ENCODE results near the gene TJP2. TPM values are rescaled to one million over a fixed set of nuclear protein-coding genes. Genes with fewer than 3 reads are reported as not detected.

TJP2 gene
- total and polyA plus RNA-seq, 2 of the 4 experiments (the other 2 are of a cell fraction), result 38.3 to 49.3 TPM

DNA sequence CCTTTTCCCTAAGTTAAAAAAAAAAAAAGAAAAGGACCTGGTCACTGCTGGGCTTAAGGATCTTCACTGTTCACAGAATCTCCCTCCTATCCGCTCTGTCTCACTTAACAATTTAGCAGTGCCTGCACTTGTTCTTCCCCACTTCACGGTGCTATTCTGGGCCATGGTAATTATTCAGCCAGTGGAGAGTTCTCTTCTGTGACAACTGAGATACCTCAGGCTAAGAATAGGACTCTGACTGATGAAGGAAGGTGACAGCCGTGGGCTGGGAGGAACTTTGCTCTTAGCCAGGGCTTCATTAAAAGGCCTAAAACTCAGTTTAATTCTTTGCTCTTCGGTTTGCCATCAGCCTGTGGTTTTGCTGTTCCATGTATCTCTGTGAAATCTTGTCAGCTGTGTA lies 99.1 kb downstream of the TJP2 start:
- in situ Hi-C loops (cut with MboI; ENCODE audit: low sequenced_read_pairs) (loop anchor here (25.0 kb wide), 1 partner anchor 89 kb away; no protein-coding TSS in a partner anchor), dilution Hi-C loops (cut with HindIII; ENCODE audit: low sequenced_read_pairs, unreplicated experiment) (no loop called here), intact Hi-C loops (cut with micrococcal nuclease) (no loop called here)
- Histone ChIP-seq H2BK15ac (ENCODE audit: low read depth, low read length) (no peak overlapping the region), H4K91ac (ENCODE audit: insufficient read depth, low read depth, low read length) (no peak overlapping the region), H3K27me3 (ENCODE audit: control insufficient read depth, insufficient read depth, low read length) (no peaks in the 10 kb centered on the region), H3K9ac (ENCODE audit: low read depth, low read length) (no peak overlapping the region), H2BK20ac (ENCODE audit: low read depth, low read length) (no peak overlapping the region), H3K9me3 (ENCODE audit: control insufficient read depth, insufficient read depth, low read length) (no peaks in the 10 kb centered on the region), H3K4me2 (ENCODE audit: low read depth, low read length) (no peak overlapping the region), H3K18ac (ENCODE audit: low read depth, low read length) (no peak overlapping the region), H3K14ac (replicated peaks; ENCODE audit: low read depth, low read length) (no peak overlapping the region), H3K4ac (ENCODE audit: low read depth, low read length) (no peak overlapping the region), H3K27ac (ENCODE audit: insufficient read depth, low read length) (no peak overlapping the region), H2AK5ac (ENCODE audit: low read depth, low read length) (no peak overlapping the region), H3K4me1 (ENCODE audit: control insufficient read depth, insufficient read depth, low read length) (no peaks in the 10 kb centered on the region), H2BK120ac (ENCODE audit: low read depth, low read length) (no peak overlapping the region), H4K8ac (ENCODE audit: low read depth in 2 of 2, low read length in 2 of 2) (no peak overlapping the region), H3K9me1 (ENCODE audit: insufficient read depth, low read length) (no peaks in the 10 kb centered on the region; the same call in 1 of the 2 replicates), H3K23ac (ENCODE audit: low read depth, low read length) (no peak overlapping the region), H3K56ac (ENCODE audit: extremely low read depth, insufficient read depth, low read length) (no peak overlapping the region), H3K79me1 (ENCODE audit: low read depth in 1 of 2, low read length in 2 of 2) (no peaks in the 10 kb centered on the region), H2AFZ (replicated peaks; ENCODE audit: low read length, poor library complexity) (no peak overlapping the region), H4K5ac (ENCODE audit: low read depth, low read length) (no peak overlapping the region), H2BK5ac (ENCODE audit: low read depth, low read length, poor library complexity, severe bottlenecking) (no peak overlapping the region), H3K36me3 (ENCODE audit: control insufficient read depth, insufficient read depth, low read length) (no peaks in the 10 kb centered on the region), H4K20me1 (ENCODE audit: insufficient read depth, low read length) (no peaks in the 10 kb centered on the region), H2AK9ac (replicated peaks; ENCODE audit: low read depth, low read length, poor library complexity) (no peak overlapping the region), H3K4me3 (ENCODE audit: insufficient read depth, low read depth, low read length) (no peak overlapping the region)
- POLR2A ChIA-PET (ENCODE audit: unreplicated experiment), result no interaction called here
- TF ChIP-seq CHD1 (IDR thresholded peaks at IDR 0.05; ENCODE audit: low read depth, low read length) (no peak), MXI1 (IDR thresholded peaks at IDR 0.05; ENCODE audit: borderline replicate concordance, low read depth, low read length) (no peak), RCOR1 (IDR thresholded peaks at IDR 0.05; ENCODE audit: insufficient replicate concordance, low read length) (no peak), BHLHE40 (IDR thresholded peaks at IDR 0.05; ENCODE audit: low read depth, low read length) (no peak), NFE2L2 (IDR thresholded peaks at IDR 0.05; ENCODE audit: low read depth, low read length) (no peak), CEBPB (IDR thresholded peaks at IDR 0.05; ENCODE audit: low read depth, low read length) (no peak), POLR2A (IDR thresholded peaks at IDR 0.05; ENCODE audit: low read depth, low read length) (no peak), MAFK (IDR thresholded peaks at IDR 0.05; ENCODE audit: low read depth, low read length) (no peak), MAZ (IDR thresholded peaks at IDR 0.05; ENCODE audit: borderline replicate concordance, low read depth, low read length) (no peak), CTCF (conservative IDR thresholded peaks at IDR 0.05; ENCODE audit: low read depth, low read length) (no peak), ELK1 (IDR thresholded peaks at IDR 0.05; ENCODE audit: borderline replicate concordance, low read depth, low read length) (no peak), RAD21 (IDR thresholded peaks at IDR 0.05; ENCODE audit: low read length) (no peak), FOS (IDR thresholded peaks at IDR 0.05; ENCODE audit: low read depth, low read length) (no peak), SMC3 (IDR thresholded peaks at IDR 0.05; ENCODE audit: low read depth, low read length) (no peak), RFX5 (IDR thresholded peaks at IDR 0.05; ENCODE audit: low read depth, low read length) (no peak)
- TF ChIP-seq, protein P1, sequence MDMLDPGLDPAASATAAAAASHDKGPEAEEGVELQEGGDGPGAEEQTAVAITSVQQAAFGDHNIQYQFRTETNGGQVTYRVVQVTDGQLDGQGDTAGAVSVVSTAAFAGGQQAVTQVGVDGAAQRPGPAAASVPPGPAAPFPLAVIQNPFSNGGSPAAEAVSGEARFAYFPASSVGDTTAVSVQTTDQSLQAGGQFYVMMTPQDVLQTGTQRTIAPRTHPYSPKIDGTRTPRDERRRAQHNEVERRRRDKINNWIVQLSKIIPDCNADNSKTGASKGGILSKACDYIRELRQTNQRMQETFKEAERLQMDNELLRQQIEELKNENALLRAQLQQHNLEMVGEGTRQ (IDR thresholded peaks at IDR 0.05; ENCODE audit: low read depth, low read length), result no peak
- DNase-seq (no peak), ATAC-seq (ENCODE audit: low read depth) (no peak)
- CTCF ChIA-PET, result no interaction called here
- BruUV-seq (replicated peaks), result no TSS peak
- no CpG with 5 or more reads among the region's 4 CpGs for WGBS, 2 experiments (ENCODE audit: extremely low coverage in 2 of 2, insufficient read length in 1 of 2)
